GM10248 (cell line): ENCODE results near the gene ERICH2.

Source experiments
- CTCF ChIA-PET: fragments of 300-600 bp; sonication (Branson Sonifier 250); formaldehyde crosslinking; extraction: SDS; loops from one replicate; lab custom pipeline; 2021; ENCODE audit warnings: antibody characterized with exemption; lab: Yijun Ruan, JAX
- POLR2A ChIA-PET: fragments of 350-650 bp; sonication (Branson Sonifier 250); formaldehyde crosslinking; extraction: SDS; loops from one replicate; lab custom pipeline; 2020; ENCODE audit warnings: antibody characterized with exemption; lab: Yijun Ruan, JAX
- DNase-seq: peaks from one replicate; pipeline ENCODE4 v3.0.0; 2012; ENCODE audit errors: extremely low spot score
- CTCF ChIP-seq: IDR thresholded peaks from 2 replicates; pipeline ENCODE4 v1.5.1; 2012; ENCODE audit warnings: mild to moderate bottlenecking, low read depth; ENCODE audit errors: extremely low read depth, missing control alignments, control extremely low read depth

The ERICH2 gene

GRCh38 chr2:170782673-170783072 is 12.5 kb downstream of the ERICH2 start:
- CTCF ChIA-PET, result interaction anchor here (2.4 kb wide), 1 partner anchor 11 kb away, joined by 8 read pairs; no protein-coding TSS in a partner anchor
- no peak for TF ChIP-seq CTCF
- DNase-seq, result no peak
- POLR2A ChIA-PET, result no interaction called here

- DNase-seq, result no peak
- TF ChIP-seq CTCF, result no peak
- ChIA-PET CTCF (interaction anchor here (0.7 to 2.4 kb wide), 4 partner anchors 12 to 30 kb away, joined by 3 to 8 read pairs (median 4); no protein-coding TSS in a partner anchor), POLR2A (no interaction called here)
Observed at GRCh38 chr2:170783549-170783948, 13.4 kb downstream of the ERICH2 start.

- POLR2A ChIA-PET, result no interaction called here
- DNase-seq, result no peak
- CTCF ChIA-PET, result interaction anchor here (0.8 kb wide), 1 partner anchor 390 kb away, joined by 3 read pairs; no protein-coding TSS in a partner anchor
- no peak for TF ChIP-seq CTCF
Observed at GRCh38 chr2:170798996-170799395, 28.8 kb downstream of the ERICH2 start.

GRCh38 chr2:170806548-170806947 is 36.4 kb downstream of the ERICH2 start:
- DNase-seq, result no peak
- ChIA-PET CTCF (interaction anchor here (1.5 to 2.7 kb wide), 2 partner anchors 9 to 565 kb away, joined by 3 to 6 read pairs; no protein-coding TSS in a partner anchor), POLR2A (no interaction called here)
- no peak for TF ChIP-seq CTCF

- ChIA-PET POLR2A (no interaction called here), CTCF (interaction anchor here (0.7 to 5.4 kb wide), 31 partner anchors 10 to 882 kb away, joined by 3 to 36 read pairs (median 3); no protein-coding TSS in a partner anchor)
- peak; percentile 47 for TF ChIP-seq CTCF
- DNase-seq, result peak; percentile 63
Observed at GRCh38 chr2:170812710-170813600, 42.8 kb downstream of the ERICH2 start.

GRCh38 chr2:170813611-170814532 is 43.7 kb downstream of the ERICH2 start:
- CTCF ChIA-PET, result interaction anchor here (0.7 to 5.4 kb wide), 26 partner anchors 11 to 883 kb away, joined by 3 to 36 read pairs (median 4); no protein-coding TSS in a partner anchor

More at GRCh38 chr2:170813611-170814532, 43.7 kb downstream of the ERICH2 start:
- DNase-seq, result no peak
- POLR2A ChIA-PET, result no interaction called here
- no peak for TF ChIP-seq CTCF
